ENCODE data around the gene PET100.

The PET100 gene

DNA sequence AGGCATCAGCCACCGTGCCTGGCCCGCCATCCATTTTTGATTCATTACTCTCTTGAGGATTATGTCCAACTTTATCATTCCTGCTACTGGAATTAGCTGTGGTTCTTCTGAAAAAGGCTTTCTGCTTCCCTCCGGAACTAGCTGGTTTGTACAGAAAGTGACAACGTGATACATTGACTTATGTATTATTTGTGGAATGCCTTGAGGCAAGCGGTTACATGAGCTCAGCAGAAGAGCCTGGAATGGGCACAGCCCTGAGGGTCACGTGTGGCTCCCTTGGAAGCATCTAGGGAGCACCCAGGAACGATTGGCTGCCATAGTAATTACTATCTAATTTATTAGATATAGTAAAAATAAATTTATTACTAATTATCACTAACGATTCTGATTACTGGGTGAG is 24.8 kb downstream of the PET100 start:
- DNase-seq = no peak

DNA sequence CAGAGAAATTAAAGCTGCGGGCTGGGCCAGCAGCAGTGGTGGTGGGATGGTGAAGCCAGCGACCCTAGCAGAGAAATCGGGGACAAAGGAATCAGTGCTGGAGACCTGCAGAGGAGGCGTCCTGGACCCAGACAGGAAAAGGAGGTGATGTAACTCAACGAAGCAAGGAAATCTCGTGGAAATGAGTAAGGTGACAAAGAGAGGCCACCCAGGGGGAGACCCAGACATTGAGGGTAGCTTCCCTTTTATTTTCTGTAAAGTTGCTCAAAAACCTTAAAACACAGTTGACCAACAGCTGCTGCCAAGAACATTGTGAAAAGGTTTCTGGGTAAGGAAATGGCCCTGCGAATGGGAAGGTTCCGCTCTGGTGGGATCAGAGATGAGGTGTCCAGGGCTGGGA is 26.0 kb downstream of the PET100 start:
- no peak for DNase-seq

DNA sequence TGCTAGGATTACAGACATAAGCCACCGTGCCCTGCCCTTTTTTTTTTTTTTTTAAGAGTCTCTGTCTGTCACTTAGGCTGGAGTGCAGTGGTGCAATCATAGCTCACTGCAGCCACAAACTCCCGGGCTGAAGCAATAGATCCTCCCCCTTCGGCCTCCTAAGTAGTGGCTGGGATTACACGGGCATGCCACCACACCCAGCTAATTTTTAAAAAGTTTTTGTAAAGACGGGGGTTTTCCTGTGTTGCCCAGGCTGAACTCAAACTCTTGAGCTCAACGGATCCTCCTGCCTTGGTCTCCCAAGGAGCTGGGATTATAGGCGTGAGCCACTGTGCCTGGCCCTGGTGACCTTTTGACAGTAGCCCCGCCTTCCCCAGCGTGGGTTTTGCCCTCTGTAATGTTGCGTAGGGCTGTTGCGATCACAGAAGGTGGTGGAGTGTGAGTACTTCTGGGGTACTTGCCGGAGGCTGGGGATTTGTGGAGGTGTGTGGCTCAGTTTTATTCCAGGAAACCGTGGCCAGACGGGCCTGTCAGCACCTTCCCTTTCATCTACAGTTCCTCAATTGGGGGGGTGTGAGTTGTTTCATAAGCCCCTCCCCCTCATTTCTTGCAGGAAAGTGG is 27.6 kb downstream of the PET100 start:
- DNase-seq = no peak

DNA sequence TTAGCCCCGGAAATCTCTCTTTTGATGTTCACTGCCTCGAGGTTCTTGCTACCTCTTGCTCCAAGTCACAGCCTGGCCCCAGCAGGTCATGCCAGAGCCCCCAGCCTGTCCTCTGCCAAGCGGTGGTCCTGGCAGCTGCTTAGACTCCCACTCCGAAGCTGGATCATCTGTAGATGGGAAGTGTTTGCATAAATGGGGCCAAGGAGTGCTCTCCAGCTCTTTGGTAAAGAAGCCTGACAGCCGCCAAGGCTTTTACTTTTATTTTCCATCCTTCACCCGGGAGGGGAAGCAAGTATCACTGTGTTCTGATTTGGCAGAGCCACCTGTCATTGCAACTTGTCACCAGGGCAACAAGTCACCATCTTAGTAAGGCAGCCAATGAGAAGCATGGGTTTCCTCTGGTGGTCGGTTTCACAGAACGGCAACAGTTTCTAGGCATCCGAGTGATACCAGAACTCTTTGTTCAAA is 28.7 kb downstream of the PET100 start:
- no peak for DNase-seq

DNA sequence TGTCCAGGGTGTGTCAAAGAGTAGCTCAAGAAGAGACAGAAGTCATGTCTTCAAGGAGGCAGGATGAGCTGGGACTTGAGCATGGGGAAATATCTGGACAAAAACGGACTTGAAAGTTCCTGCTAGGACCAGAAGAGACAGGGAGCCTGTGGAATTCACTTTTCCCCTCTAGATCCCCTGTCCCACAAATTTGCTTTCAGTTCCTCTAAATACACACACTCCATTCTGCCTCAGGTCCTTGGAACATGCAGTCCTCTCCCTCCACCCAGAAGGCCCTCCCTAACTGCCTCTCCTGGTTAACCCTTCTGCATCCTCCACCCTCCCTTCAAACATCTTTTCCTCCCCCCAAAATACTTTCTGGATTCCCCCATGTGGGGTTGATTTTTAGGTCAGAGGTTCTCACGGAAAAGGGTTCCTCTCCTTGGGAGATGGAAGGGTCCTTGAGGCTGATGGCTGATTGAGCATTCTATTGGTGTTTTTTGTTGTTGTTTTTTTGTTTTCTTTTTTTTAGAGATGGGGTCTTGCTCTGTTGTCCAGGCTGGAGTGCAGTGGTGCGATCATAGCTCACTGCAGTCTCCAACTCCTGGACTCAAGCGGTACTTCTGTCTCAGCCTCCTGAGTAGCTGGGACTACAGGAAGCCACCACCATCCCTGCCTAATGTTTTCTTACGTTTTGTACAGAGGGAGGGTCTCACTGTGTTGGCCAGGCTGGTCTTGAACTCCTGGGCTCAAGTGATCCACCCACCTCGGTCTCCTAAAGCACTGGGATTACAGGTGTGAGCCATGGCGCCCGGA is 32.3 kb downstream of the PET100 start:
- no peak for DNase-seq

DNA sequence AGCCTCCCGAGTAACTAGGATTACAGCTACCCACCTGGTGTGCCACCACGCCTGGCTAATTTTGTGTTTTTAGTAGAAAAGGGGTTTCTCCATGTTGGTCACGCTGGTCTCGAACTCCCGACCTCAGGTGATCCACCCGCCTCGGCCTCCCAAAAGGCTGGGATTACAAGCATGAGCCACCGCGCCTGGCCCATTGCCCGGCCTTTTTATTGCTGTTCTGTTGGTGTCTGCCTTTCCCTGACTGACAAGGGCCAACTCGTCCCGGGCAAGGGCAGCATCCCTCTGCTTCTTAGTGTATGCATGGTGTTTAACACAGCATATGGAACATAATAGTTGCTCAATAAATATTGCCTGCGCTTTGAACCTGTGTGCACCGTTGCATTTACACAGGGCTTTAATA is 33.1 kb downstream of the PET100 start:
- no peak for DNase-seq

DNA sequence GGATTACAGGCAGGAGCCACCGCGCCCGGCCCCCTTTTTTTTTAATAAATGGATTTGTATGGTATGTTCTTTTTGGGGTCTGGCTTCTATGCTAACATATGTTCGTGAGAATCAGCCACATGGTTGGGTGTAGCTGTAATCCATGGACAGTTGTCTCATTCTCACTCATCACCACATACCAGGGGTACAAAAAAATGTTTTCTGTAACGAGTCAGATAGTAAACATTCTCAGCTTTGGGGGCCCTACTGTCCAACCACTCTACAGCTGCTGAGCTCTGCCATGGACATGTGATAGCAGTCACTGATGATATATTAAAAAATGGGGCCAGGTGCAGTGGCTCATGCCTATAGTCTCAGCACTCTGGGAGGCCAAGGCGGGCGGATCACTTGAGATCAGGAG is 34.1 kb downstream of the PET100 start:
- no peak for DNase-seq

DNA sequence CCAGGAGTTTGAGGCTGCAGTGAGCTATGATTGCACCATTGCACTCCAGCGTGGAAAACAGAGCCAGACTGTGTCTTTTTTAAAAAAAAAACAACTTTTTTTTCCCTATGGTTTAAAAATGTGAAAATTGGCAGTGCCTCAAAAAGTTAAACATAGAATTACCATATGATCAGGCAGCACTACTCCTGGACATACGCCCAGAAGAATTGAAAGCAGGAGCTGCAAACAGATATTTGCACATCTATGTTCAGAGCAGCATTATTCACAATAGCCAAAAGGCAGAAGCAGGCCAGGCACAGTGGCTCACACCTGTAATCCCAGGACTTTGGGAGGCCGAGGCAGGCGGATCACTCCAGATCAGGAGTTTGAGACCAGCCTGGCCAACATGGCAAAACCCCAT is 35.5 kb downstream of the PET100 start:
- DNase-seq = no peak

DNA sequence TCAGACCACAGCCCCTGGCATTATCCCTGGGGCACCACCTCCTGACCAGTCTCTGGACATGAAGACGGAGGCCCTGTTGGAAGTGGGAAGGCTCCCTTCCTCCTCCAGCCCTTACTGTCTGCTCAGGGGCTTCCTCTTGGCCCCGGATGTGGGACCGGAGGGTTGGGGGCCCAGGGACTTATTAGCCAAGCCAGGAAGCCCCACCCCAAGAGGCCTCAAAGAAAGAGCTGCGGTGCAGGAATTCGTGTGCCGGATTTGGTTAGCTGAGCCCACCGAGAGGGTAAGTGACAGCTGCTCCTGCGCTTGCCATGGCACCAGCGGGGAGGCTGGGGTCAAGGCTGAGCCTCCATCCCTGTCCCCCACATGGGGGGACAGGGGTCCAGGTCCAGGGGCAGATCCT is 39.2 kb downstream of the PET100 start, which contains the start of gene RETN:
TSS of gene RETN (plus strand) at position 208 of the 400 bp plus-strand sequence. CDS start 278 bp downstream, outside the sequence.
- DNase-seq = no peak

DNA sequence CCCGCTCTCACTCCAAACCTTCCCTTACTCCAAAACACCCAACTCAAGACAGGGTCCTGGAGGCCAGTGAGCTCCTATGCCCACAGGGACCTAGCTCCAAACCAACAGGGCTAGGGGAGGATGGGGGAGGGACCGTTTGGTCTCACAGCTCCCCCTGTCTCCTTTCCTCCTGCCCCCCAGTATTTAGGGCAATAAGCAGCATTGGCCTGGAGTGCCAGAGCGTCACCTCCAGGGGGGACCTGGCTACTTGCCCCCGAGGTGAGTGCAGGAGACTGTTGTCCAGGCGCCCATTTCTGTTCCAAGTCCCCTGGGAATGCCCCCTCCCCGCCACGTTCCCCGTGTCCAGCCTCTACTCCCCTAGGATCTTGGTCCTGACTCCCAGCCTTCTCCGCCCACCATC is 40.0 kb downstream of the PET100 start:
- no peak for DNase-seq

DNA sequence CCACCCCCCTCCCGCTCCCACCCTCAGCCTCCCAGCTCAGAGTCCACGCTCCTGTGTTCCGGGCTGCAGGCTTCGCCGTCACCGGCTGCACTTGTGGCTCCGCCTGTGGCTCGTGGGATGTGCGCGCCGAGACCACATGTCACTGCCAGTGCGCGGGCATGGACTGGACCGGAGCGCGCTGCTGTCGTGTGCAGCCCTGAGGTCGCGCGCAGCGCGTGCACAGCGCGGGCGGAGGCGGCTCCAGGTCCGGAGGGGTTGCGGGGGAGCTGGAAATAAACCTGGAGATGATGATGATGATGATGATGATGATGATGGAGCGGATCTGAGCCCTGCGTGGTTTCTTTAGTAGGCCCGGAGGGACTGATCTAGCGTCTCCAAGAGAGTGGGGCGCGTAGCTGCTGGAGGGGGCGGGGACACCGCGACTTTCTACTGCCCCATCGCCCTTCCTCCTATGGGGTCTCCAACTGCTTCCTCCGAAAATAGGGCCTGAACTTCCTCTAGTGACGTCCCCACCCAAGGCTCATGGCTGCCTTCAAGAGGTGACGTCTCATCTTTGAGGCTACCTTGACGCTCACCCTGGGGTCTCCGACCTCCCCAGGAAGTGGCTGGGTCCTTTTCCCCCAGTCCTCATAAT is 40.7 kb downstream of the PET100 start:
- no peak for DNase-seq

DNA sequence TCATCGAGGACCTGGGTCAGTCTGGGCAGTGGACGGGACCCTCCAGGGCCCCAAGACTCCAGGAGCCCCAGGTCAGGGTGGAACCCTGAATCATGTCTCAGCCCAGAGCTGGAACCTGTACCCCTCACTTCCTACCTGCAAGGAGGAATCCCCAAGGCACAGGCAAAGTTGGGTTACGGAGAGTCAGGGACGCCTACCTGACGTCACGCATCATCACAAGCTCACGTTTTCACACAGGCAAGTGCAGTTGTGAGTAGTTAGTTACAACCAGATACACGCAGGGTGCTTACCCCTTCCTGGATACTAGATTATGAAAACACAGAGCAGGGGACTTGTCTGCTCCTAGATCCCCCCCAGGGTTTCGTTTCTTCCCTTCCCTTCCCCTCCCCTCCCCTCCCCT is 41.2 kb downstream of the PET100 start:
- DNase-seq = no peak

DNA sequence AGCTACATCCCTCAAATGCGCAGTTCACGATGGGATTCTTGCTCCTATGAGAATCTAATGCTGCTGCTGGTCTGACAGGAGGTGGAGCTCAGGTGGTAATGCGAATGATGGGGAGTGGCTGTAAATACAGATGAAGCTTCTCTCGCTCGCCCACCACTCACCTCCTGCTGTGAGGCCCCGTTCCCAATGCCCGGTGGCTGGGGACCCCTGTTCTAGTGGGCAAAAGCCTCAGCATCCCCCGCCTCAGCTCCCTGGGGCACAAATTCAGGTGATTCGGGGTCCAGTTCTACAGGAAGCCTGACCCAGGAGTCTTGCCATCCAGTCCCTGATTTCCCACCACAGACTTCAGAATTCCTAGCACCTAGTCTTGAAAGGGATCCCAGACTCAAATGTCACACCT is 42.9 kb downstream of the PET100 start:
- no peak for DNase-seq

DNA sequence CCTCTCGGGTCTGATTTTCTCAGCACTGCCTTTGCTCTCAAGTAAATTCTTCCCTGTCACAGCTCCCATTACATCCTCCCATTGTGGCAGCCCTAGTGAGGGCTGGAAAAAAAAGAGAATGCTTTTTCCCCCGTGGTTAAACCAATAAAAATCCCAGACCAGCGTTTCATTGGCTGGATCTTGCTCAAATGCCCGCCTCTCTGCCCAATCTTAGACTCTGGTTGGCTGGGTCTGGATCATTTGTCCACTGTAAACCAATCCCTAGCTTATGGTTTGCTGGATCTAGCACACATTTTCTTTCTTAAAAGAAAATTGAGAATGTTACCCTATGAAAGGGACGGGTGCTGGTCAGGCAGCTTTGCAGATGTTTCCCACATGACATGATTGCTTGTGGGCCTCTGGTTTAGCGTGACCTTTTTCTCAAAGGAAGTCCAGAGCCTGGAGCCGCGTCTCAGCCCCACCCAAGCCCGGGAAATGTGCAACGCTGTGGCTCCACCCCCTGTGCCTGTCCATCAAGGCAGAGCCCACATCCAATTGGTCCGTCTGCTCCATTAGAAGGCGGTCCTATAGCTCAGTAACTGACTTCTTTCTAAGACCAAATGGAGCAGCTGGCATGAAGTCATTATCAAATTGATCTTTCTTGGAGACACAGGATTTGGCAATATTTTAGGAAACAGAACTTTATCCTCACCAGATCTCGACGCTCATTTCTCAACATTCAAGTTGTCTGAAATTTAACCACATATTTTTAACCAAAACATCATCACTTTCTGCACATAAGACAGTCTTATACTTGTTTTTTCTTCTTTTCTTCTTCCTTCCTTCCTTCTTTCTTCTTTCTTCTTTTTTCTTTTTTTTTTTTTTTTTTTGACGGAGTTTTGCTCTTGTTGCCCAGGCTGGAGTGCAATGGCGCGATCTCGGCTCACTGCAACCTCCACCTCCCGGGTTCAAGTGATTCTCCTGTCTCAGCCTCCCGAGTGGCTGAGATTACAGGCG is 44.7 kb downstream of the PET100 start:
- peak in 1 of 2 experiments; percentile 38 for DNase-seq

DNA sequence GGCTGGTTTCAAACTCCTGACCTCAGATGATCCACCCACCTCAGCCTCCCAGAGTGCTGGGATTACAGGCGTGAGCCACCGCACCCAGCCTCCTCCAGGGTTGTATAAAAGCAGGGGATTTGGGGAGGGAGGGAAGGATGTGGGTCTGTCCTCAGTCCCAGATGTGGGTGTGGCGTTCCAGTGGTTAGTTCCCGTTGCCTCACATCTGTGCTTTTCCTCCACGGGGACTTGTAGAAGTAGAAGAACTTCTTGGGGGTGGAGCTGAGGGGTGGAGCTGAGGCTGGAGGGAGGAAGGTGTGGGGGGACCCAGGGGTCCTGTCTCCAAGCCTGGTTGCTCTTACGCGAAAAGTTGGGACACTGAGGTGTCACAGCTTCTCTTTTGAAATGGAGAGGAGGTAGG is 46.8 kb downstream of the PET100 start:
- DNase-seq = no peak

DNA sequence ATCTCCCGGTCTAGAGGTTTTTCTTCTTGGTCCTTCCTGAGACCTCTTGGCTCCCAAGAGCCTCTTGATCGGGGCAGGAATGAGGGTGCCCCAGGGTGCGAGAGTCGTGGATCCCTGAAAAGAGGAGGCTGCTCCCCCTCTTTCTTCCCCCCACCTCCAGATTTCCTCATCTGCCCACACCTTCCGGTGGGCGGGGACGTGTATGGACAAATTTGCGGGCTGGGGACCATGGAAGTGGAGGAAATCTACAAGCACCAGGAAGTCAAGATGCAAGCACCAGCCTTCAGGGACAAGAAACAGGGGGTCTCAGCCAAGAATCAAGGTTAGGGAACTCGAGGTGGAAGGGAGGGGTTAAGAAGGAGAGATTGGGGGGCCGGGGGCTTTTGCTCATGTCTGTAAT is 47.3 kb downstream of the PET100 start, which contains the start of gene MCEMP1:
TSS of gene MCEMP1 (plus strand) at position 237 of the 400 bp plus-strand sequence. CDS start at position 268, 31 bp downstream.
- no peak for DNase-seq

DNA sequence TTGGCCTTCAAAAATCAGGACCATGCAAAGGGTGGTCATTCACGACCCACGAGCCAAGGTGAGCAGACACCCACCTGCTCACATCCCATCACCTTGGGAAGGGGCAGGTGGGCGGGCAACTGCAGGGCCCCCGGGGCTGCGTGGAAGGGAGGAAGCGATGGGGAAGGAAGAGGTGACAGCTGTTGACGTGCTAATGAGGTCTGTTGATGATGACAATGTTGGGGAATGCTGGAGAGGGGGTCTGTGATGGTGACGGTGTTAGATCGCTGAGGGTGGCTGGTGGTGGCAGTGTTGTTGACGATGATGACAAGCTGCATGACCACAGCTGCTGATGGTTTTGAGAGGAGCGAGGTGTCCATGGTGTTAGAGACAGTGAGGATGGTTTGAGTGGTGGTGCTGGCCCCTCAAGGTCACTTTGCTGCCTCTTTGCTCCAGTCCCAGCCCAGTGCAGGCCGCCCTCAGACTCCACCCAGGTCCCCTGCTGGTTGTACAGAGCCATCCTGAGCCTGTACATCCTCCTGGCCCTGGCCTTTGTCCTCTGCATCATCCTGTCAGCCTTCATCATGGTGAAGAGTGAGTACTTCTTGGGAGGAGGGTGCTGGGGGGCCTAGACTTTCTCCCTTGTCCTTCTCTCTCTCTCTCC is 48.2 kb downstream of the PET100 start:
- no peak for DNase-seq

DNA sequence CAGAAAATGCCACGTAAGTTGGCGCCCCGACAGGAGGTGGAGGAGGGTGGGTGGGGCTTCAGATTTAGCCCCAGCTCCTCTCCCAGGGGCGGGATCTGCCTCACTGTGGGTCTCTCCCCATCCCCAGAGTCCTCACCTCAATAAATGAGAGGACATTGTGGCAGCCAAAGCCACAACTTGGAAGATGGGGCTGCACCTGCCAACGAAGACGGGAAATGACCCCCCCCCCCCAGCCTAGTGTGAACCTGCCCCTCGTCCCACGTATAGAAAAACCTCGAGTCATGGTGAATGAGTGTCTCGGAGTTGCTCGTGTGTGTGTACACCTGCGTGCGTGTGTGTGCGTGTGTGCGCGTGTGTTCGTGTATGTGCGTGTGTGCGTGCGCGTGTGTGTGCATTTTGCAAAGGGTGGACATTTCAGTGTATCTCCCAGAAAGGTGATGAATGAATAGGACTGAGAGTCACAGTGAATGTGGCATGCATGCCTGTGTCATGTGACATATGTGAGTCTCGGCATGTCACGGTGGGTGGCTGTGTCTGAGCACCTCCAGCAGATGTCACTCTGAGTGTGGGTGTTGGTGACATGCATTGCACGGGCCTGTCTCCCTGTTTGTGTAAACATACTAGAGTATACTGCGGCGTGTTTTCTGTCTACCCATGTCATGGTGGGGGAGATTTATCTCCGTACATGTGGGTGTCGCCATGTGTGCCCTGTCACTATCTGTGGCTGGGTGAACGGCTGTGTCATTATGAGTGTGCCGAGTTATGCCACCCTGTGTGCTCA is 49.6 kb downstream of the PET100 start:
- DNase-seq = no peak

DNA sequence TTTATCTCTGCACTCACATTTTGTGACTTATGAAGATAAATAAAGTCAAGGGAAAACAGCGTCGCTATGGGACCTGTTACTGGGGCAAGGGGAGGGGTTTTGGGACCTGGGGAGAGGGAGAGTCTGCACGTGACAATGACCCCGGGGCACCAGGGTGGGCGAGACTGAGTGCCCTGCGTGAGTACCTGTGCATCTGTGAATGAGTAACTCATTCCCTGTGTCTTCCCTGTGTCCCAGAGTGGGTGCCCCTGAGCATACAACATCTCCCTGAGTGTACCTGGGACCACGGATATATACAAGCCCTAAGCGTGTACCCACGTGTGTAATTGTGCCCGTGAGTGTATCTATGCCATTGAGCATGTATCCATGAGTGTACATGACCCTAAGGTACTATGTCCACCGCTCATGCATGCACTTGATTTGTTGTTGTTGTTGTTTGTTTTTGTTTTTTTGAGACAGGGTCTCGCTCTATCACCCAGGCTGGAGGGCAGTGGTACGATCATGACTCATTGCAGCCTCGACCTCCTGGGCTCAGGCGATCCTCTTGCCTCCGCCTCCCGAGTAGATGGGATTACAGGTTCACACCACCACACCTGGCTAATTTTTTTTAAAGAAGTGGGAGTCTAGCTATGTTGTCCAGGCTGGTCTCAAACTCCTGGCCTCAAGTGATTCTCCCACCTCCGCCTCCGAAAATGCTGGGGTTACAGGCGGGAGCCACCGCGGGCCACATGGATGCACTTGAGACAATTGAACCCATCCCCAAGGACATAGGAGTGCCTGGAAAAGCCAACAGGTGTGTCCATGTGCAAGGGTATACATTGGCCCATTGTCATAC is 50.4 kb downstream of the PET100 start:
- DNase-seq = no peak

Measured in SW 1271 (cell line).